HG02840 (cell line): ENCODE results near the gene RPE65.
"Not testable (repeated sequence)": the region's sequence is repeated elsewhere in the genome, so short reads cannot be mapped to it uniquely, and the experiment has no call there.

Source experiments
- ATAC-seq: cut with Tn5 transposase; IDR thresholded peaks from one replicate; pipeline ENCODE4 v1.9.1; 2021; ENCODE audit warnings: mild to moderate bottlenecking, moderate library complexity, moderate number of reproducible peaks; ENCODE audit not compliant: unreplicated experiment, low FRiP score

The RPE65 gene

GRCh38 chr1:68449901-68450300 lies at the start of gene RPE65:
RPE65 (minus strand) TSS chr1:68449954; CDS start chr1:68449905, 49 bp downstream.
- ATAC-seq: no peak

GRCh38 chr1:68497358-68497698 lies 47.6 kb upstream of the RPE65 start:
- ATAC-seq: peak; percentile 6

DNA sequence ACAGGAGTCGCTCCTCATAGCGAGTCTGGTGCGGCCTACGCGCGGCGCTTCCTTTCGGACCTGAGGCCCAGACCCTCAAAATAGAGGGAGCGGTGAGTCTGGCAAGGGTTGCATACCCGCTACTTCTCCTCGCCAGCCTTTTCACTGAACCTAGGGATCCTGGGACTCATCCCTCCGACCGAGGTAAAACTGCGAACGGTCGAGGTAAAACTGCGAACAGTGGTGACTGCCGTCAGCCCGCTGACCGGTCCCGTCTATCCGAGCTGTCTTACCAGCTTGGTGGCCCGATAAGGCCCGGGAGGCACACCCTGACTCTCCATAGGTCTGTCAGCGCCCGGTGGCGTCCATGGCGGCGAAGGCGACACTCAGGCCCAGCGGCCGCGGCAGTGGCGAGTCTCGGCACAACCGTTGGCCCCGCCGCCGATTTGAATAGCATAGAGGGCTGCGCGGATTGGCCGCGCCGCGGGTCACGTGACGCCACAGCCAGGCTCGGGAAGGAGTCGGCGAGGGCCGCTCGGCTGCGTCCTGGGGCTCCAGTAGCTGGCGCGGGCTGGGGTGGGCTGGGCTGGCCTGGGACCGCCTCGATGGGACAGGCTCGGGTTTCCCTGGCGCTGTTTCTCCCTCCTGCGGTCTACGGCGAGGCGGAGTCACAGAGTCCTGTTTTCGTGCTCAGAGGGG lies 47.1 kb upstream of the RPE65 start, which contains the start of gene DEPDC1:
TSS of gene DEPDC1 (minus strand) at position 403 of the 678 bp plus-strand sequence. CDS start at position 320, 83 bp downstream.
- peak; percentile 96 for ATAC-seq

- peak; percentile 19 for ATAC-seq
These were observed 46.4 kb upstream of the RPE65 start for GRCh38 chr1:68495968-68496679.

DNA sequence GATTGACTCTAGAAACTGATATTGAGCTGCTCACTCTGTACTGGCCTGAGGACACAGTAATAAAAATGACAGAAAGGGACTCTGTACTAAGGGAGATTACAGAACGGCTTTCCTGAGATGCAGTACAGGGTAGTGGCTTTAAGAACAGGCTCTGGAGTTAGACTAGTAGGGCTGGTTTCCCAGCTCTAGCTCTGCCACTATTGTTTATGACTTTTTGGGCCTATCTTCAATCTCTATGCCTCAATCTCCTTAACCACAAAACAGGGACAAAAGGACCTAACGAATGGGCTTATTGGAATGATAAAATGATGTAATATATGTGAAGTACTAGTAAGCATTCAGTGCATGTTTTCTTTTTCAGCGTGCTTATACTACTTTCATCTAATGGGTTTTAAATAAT lies 45.8 kb upstream of the RPE65 start:
- ATAC-seq: no peak

DNA sequence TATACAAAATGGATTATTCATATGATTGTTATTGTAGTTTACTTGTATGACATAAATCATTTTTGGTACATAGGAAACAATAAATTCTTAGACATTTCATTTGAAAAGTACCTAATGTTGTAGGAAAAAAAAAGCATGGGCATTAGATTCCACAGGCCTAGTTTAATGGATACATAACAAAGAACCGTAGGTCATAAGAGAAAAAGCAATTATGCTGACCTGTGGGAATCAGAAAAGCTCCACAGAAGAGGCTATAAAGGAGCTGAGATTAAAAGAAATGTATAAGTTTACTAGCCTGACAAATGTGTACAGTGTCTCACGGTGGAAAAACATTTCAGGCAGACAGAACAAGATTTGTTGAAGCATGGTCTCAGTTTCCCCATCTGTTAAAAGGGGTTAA lies 43.4 kb upstream of the RPE65 start:
- ATAC-seq: no peak

- not testable (repeated sequence) for ATAC-seq
These were observed 42.5 kb upstream of the RPE65 start for GRCh38 chr1:68492255-68492654.

- ATAC-seq: no peak
These were observed 40.4 kb upstream of the RPE65 start for GRCh38 chr1:68490046-68490651.

DNA sequence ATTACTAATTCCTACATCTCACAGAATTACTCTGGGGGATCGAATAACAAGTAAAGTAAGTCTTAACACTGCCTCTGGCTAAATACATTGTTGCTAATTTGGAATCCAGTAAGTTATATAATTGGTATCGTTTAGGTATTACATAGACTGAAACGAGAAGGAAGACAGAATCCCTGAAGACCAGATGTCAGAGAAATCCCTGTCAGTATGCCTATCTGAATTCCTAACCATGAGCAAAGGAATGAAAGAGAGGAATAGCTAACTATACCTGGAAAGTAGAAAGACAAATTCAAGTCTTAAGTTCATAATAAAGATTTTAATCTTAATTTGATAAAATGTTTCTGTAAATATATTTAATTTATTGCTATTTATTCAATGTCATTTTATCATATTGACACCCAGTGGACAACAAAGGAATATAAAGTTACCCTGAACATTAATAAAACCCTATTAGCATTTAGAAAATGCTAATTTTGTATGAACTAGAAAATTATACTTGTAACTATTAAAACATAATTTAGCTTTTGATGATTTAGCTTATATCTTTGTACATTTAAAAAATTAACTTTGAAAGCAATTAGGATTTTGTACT lies 35.8 kb upstream of the RPE65 start:
- no peak for ATAC-seq

GRCh38 chr1:68484618-68485017 lies 34.9 kb upstream of the RPE65 start:
- no peak for ATAC-seq

- no peak for ATAC-seq
These were observed 31.3 kb upstream of the RPE65 start for GRCh38 chr1:68481041-68481440.

DNA sequence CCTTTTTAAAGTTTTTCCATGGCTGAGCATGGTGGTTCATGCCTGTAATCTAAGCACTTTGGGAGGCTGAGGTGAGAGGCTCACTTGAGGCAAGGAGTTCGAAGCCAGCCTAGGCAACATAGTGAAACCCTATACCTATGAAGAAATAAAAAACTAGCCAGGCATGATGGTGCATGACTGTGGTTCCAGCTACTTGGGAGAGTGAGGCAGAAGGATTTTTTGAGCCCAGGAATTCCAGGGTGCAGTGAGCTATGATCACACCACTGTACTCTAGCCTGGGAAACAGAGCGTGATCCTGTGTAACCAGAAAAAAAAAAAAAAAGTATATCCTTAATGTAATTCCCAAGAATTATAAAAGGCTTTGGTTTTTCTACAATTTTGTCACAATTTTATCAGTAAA lies 29.7 kb upstream of the RPE65 start:
- ATAC-seq: no peak

- ATAC-seq: no peak
These were observed 28.9 kb upstream of the RPE65 start for GRCh38 chr1:68478662-68479061.

DNA sequence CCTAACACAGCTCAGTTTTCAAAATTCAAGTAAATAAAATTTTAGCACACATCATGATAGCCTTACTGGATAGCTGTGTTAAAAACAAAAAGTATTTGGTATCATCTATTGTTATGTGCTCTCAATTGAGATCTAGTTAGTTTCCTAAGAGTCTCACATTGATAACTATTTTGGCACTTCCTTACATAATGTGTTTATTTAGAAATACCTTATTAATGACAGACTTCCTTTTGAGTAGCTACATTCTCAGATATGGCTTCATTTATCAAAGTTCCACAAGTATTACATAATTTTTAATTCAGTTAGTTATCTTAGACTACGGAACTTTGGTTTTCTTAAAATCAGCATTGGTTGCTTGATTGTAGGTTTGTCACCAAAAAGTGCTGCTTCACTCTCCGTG lies 26.9 kb upstream of the RPE65 start:
- ATAC-seq: not testable (repeated sequence)

DNA sequence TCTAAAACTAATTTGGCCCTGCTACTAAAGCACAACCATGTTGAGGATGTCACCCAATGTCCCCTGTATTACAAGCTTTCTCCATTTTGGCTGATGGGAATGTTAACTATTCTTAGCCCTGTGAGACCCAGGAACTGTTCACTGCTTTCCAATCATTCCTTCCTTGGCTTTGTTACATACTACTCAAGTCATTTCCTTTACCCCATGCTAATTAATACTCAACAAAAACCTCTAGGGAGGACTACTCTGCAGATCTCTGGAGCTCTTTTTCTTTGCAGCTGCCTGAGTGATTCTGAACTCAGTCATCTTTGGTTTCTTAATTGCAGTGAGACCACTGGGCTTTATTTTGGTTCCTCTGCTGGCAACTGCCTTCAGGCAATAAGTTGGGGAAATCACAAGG lies 23.3 kb upstream of the RPE65 start:
- ATAC-seq: no peak

DNA sequence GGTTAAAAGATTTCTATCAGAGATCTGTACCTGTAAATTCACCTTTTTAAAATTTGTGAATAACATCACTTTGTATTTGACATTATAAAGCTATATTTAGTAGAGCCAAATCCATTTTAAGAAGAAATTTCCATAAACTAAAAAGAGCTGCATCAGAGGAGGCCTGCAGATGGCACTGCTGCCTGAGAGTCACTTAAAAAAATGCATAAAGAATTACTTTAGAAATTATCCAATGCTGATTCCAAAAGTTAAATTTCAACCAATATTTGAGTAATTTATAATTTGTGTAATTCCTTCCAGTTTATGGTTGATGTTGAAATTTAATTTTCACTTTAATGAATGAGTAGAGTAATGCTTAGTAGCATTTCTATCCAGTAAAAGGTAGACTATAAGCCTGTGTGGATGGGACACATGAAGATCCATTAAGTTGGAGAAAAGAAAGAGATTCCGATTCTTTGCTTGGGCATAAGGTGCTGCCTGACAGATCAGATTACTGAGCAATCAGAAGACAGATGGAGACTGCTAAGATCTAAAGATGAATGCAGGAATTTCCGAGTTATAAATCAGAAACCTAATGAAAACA lies 20.7 kb upstream of the RPE65 start:
- ATAC-seq: no peak

DNA sequence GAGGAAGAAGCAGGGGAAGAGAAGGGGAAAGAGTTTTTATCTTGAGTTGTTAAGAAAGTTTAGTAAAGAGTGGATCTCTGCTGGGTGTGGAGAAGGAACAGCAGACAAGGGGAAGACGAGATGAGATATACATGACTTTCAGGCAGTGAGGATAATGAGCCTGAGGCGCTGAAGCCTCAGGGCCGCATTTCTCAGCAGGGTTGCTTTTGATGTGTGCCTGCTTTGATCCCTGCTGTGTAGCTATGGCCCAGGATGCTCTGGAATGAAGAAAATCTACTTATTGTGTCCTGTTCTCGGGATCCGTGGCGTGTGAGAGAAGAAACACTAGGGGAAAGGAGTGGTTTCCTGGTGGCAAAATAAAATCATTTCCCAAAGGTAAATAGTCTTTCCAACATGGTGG lies 15.1 kb upstream of the RPE65 start:
- no peak for ATAC-seq

DNA sequence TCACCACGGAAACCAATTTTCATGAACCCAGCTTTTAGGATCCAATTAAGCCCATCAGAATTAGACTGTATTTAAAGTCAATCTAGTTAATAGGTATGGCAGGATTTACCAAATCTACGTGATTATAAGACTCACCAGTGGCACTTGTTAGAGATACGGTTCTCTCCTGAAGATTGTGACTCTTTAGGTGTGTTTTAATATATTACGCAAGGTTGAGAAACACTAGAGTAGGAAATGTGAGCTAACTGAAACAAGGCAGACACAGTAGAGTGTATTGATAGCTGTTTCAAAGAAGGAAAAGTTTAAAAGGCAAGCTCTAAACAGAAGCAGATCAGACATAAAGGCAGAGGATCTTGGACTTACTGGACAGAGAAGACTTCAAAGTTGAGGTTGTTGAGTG lies 11.2 kb upstream of the RPE65 start:
- ATAC-seq: no peak

DNA sequence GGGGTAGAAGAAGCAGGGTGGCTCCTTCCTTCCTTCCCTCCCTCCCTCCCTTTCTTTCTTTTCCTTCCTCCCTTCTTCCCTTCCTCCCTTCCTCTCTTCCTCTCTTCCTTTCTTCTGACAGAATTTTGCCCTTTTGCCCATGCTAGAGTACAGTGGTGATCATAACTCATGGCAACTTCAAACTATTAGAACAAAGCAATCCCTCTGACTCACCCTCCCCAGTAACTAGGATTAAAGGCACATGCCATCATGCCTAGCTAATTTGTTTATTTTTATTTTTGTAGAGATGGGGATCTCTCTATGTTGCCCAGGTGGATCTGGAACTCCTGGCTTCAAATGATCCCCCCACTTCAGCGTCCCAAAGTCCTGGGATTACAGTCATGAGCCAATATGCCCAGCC lies 10.0 kb upstream of the RPE65 start:
- ATAC-seq: no peak

GRCh38 chr1:68459091-68459490 lies 9.3 kb upstream of the RPE65 start:
- no peak for ATAC-seq

- ATAC-seq: no peak
These were observed 6.4 kb upstream of the RPE65 start for GRCh38 chr1:68456202-68456601.
